Measurements from ENCODE around the gene IER5.
A peak's percentile ranks its signal among the peaks of the same experiment; 100 is the strongest.

IER5 gene

GRCh38 chr1:181131255-181131941 is 42.9 kb downstream of the IER5 start:
- no peak for DNase-seq (ENCODE audit: low read depth in 2 of 3, low spot score in 1 of 3)

- DNase-seq (ENCODE audit: low read depth in 2 of 3, low spot score in 1 of 3): no peak
Measured at GRCh38 chr1:181133441-181133951, 45.0 kb downstream of the IER5 start.

GRCh38 chr1:181133969-181134418 is 45.5 kb downstream of the IER5 start:
- DNase-seq (ENCODE audit: low read depth in 2 of 3, low spot score in 1 of 3): no peak

- no peak for DNase-seq (ENCODE audit: low read depth in 2 of 3, low spot score in 1 of 3)
Measured at GRCh38 chr1:181134543-181135436, 46.3 kb downstream of the IER5 start.

- no peak for DNase-seq (ENCODE audit: low read depth in 2 of 3, low spot score in 1 of 3)
Measured at GRCh38 chr1:181135437-181135731, 46.9 kb downstream of the IER5 start.

- DNase-seq (ENCODE audit: low read depth in 2 of 3, low spot score in 1 of 3): no peak
Measured at GRCh38 chr1:181135815-181136737, 47.6 kb downstream of the IER5 start.

GRCh38 chr1:181136738-181137122 is 48.2 kb downstream of the IER5 start:
- no peak for DNase-seq (ENCODE audit: low read depth in 2 of 3, low spot score in 1 of 3)

GRCh38 chr1:181137217-181137743 is 48.8 kb downstream of the IER5 start:
- DNase-seq (ENCODE audit: low read depth in 2 of 3, low spot score in 1 of 3): no peak

GRCh38 chr1:181139631-181140061 is 51.1 kb downstream of the IER5 start:
- no peak for DNase-seq (ENCODE audit: low read depth in 2 of 3, low spot score in 1 of 3)

- no peak for DNase-seq (ENCODE audit: low read depth in 2 of 3, low spot score in 1 of 3)
Measured at GRCh38 chr1:181140398-181140797, 51.9 kb downstream of the IER5 start.

GRCh38 chr1:181140891-181141290 is 52.4 kb downstream of the IER5 start:
- no peak for DNase-seq (ENCODE audit: low read depth in 2 of 3, low spot score in 1 of 3)

GRCh38 chr1:181141431-181141910 is 53.0 kb downstream of the IER5 start:
- peak; percentile 58 to 74 (median 70) for DNase-seq (ENCODE audit: low read depth in 2 of 3, low spot score in 1 of 3)

All from stimulated activated CD4-positive, alpha-beta T cell treated with anti-CD3 and anti-CD28 coated beads, Interleukin-12 subunit alpha, Interleukin-12 subunit beta, amount 100 ng/mL, for 48 hours (primary cell).